ENCODE results near the gene SOST.

- TF ChIP-seq YY1 (IDR thresholded peaks at IDR 0.05; ENCODE audit: insufficient read depth, insufficient read length) = no peak
- no peak for TF ChIP-seq ZNF274 (IDR thresholded peaks at IDR 0.05; ENCODE audit: low read depth, low read length)
- no peak for TF ChIP-seq SUZ12 (IDR thresholded peaks at IDR 0.05; ENCODE audit: extremely low read depth, insufficient read depth, insufficient read length)
These were observed 21.5 kb upstream of the SOST start, which contains the start of gene CFAP97D1 for GRCh38 chr17:43780135-43780534.

Measured in NT2/D1 (cell line).